Brain microvascular endothelial cell (primary cell): Measurements from ENCODE around the gene PATZ1.

ENCODE experiments used
- DNase-seq: peaks from one replicate; pipeline ENCODE4 v3.0.0-alpha.2; 2020
- H3K27ac ChIP-seq: fragments of 250-450 bp; sonication (Bioruptor Pico); 2 replicates; pipeline ENCODE4 v1.5.1; 2020; ENCODE audit warnings: mild to moderate bottlenecking, moderate library complexity
- H3K27me3 ChIP-seq: fragments of 250-450 bp; sonication (Bioruptor Pico); replicated peaks from 2 replicates; pipeline ENCODE4 v1.5.1; 2020; ENCODE audit warnings: mild to moderate bottlenecking
- H3K36me3 ChIP-seq: fragments of 250-450 bp; sonication (Bioruptor Pico); replicated peaks from 2 replicates; pipeline ENCODE4 v1.5.1; 2020; ENCODE audit warnings: mild to moderate bottlenecking
- H3K4me3 ChIP-seq: 2 replicates; pipeline ENCODE4 v1.5.1; 2011; ENCODE audit warnings: low read depth, mild to moderate bottlenecking, control low read depth, low read length, moderate library complexity
- CTCF ChIP-seq: IDR thresholded peaks from 2 replicates; pipeline ENCODE4 v1.5.1; 2011; ENCODE audit warnings: low read depth, mild to moderate bottlenecking, moderate library complexity, low read length, control low read depth, inconsistent platforms; ENCODE audit errors: missing control alignments
- in situ Hi-C: cut with HindIII; loops from 2 replicates; pipeline ENCODE4 v1.10.0; 2017; ENCODE audit warnings: low sequenced_read_pairs, low pct_ligation_motif_present

The PATZ1 gene

GRCh38 chr22:31295831-31296657 is 50.1 kb downstream of the PATZ1 start:
- TF ChIP-seq CTCF, result no peak
- DNase-seq, result no peak
- H3K4me3 ChIP-seq, result no peak overlapping the region
- in situ Hi-C loops, result no loop called here
- peak overlapping the region; percentile 12 for H3K27ac ChIP-seq
- no peaks in the 10 kb centered on the region for H3K36me3 ChIP-seq
- H3K27me3 ChIP-seq, result peaks cover 2% of the 10 kb centered on the region

GRCh38 chr22:31295360-31295759 is 50.8 kb downstream of the PATZ1 start:
- H3K27ac ChIP-seq, result no peak overlapping the region
- H3K27me3 ChIP-seq, result no peaks in the 10 kb centered on the region
- no peaks in the 10 kb centered on the region for H3K36me3 ChIP-seq
- no peak overlapping the region for H3K4me3 ChIP-seq
- DNase-seq, result no peak
- in situ Hi-C loops, result no loop called here
- no peak for TF ChIP-seq CTCF

GRCh38 chr22:31292236-31292989 is 53.7 kb downstream of the PATZ1 start, which contains the start of gene PIK3IP1:
PIK3IP1 (minus strand) TSS chr22:31292488; CDS start chr22:31292344, 144 bp downstream.
- H3K27me3 ChIP-seq, result no peaks in the 10 kb centered on the region
- peak; percentile 69 for TF ChIP-seq CTCF
- peaks cover 2% of the 10 kb centered on the region for H3K36me3 ChIP-seq
- H3K27ac ChIP-seq, result no peak within 1 kb of the TSS
- DNase-seq, result peak; percentile 84
- in situ Hi-C loops, result no loop called here
- H3K4me3 ChIP-seq, result peak within 1 kb of the TSS; percentile 71

GRCh38 chr22:31291481-31292235 is 54.5 kb downstream of the PATZ1 start:
- in situ Hi-C loops, result no loop called here
- Histone ChIP-seq H3K27me3 (no peaks in the 10 kb centered on the region), H3K4me3 (peak overlapping the region; percentile 71), H3K36me3 (peaks cover 2% of the 10 kb centered on the region), H3K27ac (no peak overlapping the region)
- no peak for TF ChIP-seq CTCF
- no peak for DNase-seq

- TF ChIP-seq CTCF, result no peak
- in situ Hi-C loops, result no loop called here
- Histone ChIP-seq H3K36me3 (peaks cover 2% of the 10 kb centered on the region), H3K27me3 (no peaks in the 10 kb centered on the region), H3K27ac (peak overlapping the region; percentile 59), H3K4me3 (peak overlapping the region; percentile 71)
- DNase-seq, result peak; percentile 88
These were observed 55.4 kb downstream of the PATZ1 start for GRCh38 chr22:31290494-31291471.
